Liver (tissue), 3 donors: ENCODE measurements around the gene IGF2.

Experiments used
- CTCF ChIP-seq: fragments of 150-350 bp; IDR thresholded peaks from 2 replicates; pipeline ENCODE4 v1.5.1; 2017; ENCODE audit warnings: improper control_type of control experiment, low read depth, low read length; ENCODE audit not compliant: missing input control
- JUND ChIP-seq, 2 donors: IDR thresholded peaks; 2 replicates each; pipeline ENCODE4 v1.6.1; 2016; ENCODE audit warnings: antibody characterized with exemption in 2 of 2
- RAD21 ChIP-seq, 2 donors: IDR thresholded peaks; 2 replicates each; pipeline ENCODE4 v1.6.1; 2016; ENCODE audit warnings: antibody characterized with exemption in 2 of 2, mild to moderate bottlenecking in 2 of 2
- REST ChIP-seq: IDR thresholded peaks from 2 replicates; pipeline ENCODE4 v1.6.1; 2016; ENCODE audit warnings: antibody characterized with exemption, mild to moderate bottlenecking
- YY1 ChIP-seq: IDR thresholded peaks from 2 replicates; pipeline ENCODE4 v1.6.1; 2016; ENCODE audit warnings: antibody characterized with exemption, mild to moderate bottlenecking
- donor health status: healthy.
- donor health status: healthy.

- TF ChIP-seq REST (no peak), YY1 (no peak), CTCF (no peak), RAD21 (IDR thresholded peaks at IDR 0.05) (no peak), JUND (IDR thresholded peaks at IDR 0.05) (no peak)
Observed at GRCh38 chr11:2123628-2123960, 15.6 kb downstream of the IGF2 start.
